Bronchial epithelial cell (primary cell): ENCODE results near the gene TP73. TPM values are rescaled to one million over a fixed set of nuclear protein-coding genes. Genes with fewer than 3 reads are reported as not detected.

Experiments used
- DNase-seq: peaks from one replicate; pipeline ENCODE4 v3.0.0-alpha.2; 2010; ENCODE audit warnings: low read depth
- FAIRE-seq: peaks from 2 replicates; lab custom pipeline; 2011; peaks lifted over from hg19 to GRCh38; lab: Jason Lieb, UNC
- H3K27me3 ChIP-seq: 2 replicates; pipeline ENCODE4 v1.5.1; 2011; ENCODE audit warnings: low read length; ENCODE audit not compliant: control insufficient read depth, insufficient read depth
- H3K36me3 ChIP-seq: 2 replicates; pipeline ENCODE4 v1.5.1; 2011; ENCODE audit warnings: low read length; ENCODE audit not compliant: control insufficient read depth, insufficient read depth
- H3K4me3 ChIP-seq: 2 replicates; pipeline ENCODE4 v1.5.1; 2011; ENCODE audit warnings: mild to moderate bottlenecking, low read depth, low read length, control low read depth
- CTCF ChIP-seq: IDR thresholded peaks from 2 replicates; pipeline ENCODE4 v1.5.1; 2011; ENCODE audit warnings: mild to moderate bottlenecking, moderate library complexity, low read length, control low read depth, inconsistent platforms; ENCODE audit not compliant: insufficient read depth, severe bottlenecking
- total RNA-seq: library from RNA; depleted of rRNA; stranded (reverse); fragments of >200 nt; gene quantifications from 2 replicates; pipeline ENCODE4 v1.2.1, GENCODE V29; 2014

The TP73 gene
- total RNA-seq, 1 donor from 2014 or later, result under 0.01 TPM

GRCh38 chr1:3768811-3769390 lies 116.6 kb downstream of the TP73 start:
- TF ChIP-seq CTCF, result no peak
- no peaks in the 10 kb centered on the region for H3K36me3 ChIP-seq
- H3K27me3 ChIP-seq, result peaks cover 4% of the 10 kb centered on the region
- DNase-seq, result no peak
- H3K4me3 ChIP-seq, result no peak overlapping the region
- no peak for FAIRE-seq

GRCh38 chr1:3770047-3770765 lies 117.9 kb downstream of the TP73 start:
- Histone ChIP-seq H3K4me3 (no peak overlapping the region), H3K27me3 (peaks cover 4% of the 10 kb centered on the region), H3K36me3 (no peaks in the 10 kb centered on the region)
- TF ChIP-seq CTCF, result no peak
- DNase-seq (no peak), FAIRE-seq (no peak)

GRCh38 chr1:3771108-3772026 lies 119.1 kb downstream of the TP73 start:
- FAIRE-seq (no peak), DNase-seq (no peak)
- peaks cover 4% of the 10 kb centered on the region for H3K27me3 ChIP-seq
- peak overlapping the region; percentile 52 for H3K4me3 ChIP-seq
- TF ChIP-seq CTCF, result no peak
- H3K36me3 ChIP-seq, result no peaks in the 10 kb centered on the region

- H3K36me3 ChIP-seq, result no peaks in the 10 kb centered on the region
- peaks cover 4% of the 10 kb centered on the region for H3K27me3 ChIP-seq
- no peak for TF ChIP-seq CTCF
- no peak for FAIRE-seq
- peak; percentile 58 for DNase-seq
- H3K4me3 ChIP-seq, result peak overlapping the region; percentile 52
Observed at GRCh38 chr1:3772027-3772714, 119.9 kb downstream of the TP73 start.

- H3K4me3 ChIP-seq, result peak within 1 kb of the TSS; percentile 52
- DNase-seq (no peak), FAIRE-seq (no peak)
- H3K27me3 ChIP-seq, result peaks cover 4% of the 10 kb centered on the region
- no peak for TF ChIP-seq CTCF
- H3K36me3 ChIP-seq, result no peaks in the 10 kb centered on the region
Observed at GRCh38 chr1:3772715-3773571, 120.6 kb downstream of the TP73 start, which contains the start of gene SMIM1. Gene SMIM1 (plus strand): TSS chr1:3772749. CDS start chr1:3775374, 2,625 bp downstream.
